ENCODE measurements around the gene CNTNAP5. TPM values are rescaled to one million over a fixed set of nuclear protein-coding genes. Genes with fewer than 3 reads are reported as not detected.

CNTNAP5 gene
- total and polyA plus RNA-seq, 2 of the 13 experiments (the other 11 are each of a cell fraction or from before 2014, with no cell fraction given), result not detected

- TF ChIP-seq, protein P1, sequence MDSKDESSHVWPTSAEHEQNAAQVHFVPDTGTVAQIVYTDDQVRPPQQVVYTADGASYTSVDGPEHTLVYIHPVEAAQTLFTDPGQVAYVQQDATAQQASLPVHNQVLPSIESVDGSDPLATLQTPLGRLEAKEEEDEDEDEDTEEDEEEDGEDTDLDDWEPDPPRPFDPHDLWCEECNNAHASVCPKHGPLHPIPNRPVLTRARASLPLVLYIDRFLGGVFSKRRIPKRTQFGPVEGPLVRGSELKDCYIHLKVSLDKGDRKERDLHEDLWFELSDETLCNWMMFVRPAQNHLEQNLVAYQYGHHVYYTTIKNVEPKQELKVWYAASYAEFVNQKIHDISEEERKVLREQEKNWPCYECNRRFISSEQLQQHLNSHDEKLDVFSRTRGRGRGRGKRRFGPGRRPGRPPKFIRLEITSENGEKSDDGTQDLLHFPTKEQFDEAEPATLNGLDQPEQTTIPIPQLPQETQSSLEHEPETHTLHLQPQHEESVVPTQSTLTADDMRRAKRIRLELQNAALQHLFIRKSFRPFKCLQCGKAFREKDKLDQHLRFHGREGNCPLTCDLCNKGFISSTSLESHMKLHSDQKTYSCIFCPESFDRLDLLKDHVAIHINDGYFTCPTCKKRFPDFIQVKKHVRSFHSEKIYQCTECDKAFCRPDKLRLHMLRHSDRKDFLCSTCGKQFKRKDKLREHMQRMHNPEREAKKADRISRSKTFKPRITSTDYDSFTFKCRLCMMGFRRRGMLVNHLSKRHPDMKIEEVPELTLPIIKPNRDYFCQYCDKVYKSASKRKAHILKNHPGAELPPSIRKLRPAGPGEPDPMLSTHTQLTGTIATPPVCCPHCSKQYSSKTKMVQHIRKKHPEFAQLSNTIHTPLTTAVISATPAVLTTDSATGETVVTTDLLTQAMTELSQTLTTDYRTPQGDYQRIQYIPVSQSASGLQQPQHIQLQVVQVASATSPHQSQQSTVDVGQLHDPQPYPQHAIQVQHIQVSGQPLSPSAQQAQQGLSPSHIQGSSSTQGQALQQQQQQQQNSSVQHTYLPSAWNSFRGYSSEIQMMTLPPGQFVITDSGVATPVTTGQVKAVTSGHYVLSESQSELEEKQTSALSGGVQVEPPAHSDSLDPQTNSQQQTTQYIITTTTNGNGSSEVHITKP (CRISPR knock-in tag; IDR thresholded peaks at IDR 0.05; ENCODE audit: low read depth), result no peak
- TF ChIP-seq ZFP82 (CRISPR knock-in tag; IDR thresholded peaks at IDR 0.05; ENCODE audit: borderline replicate concordance), result no peak
- no peak for TF ChIP-seq KDM1A (CRISPR knock-in tag; IDR thresholded peaks at IDR 0.05)
These were observed 457.5 kb downstream of the CNTNAP5 start (continued) for GRCh38 chr2:124482551-124482950.

GRCh38 chr2:124485659-124486058 lies 460.6 kb downstream of the CNTNAP5 start:
- 27% methylated on average over 5 of the region's 5 CpGs for WGBS (ENCODE audit: low lambda C conversion rate)
- Histone ChIP-seq H3K4me1 (ENCODE audit: insufficient read depth, low read length) (no peaks in the 10 kb centered on the region), H3K27me3 (ENCODE audit: control insufficient read depth in 1 of 2, insufficient read depth in 2 of 2, low read length in 2 of 2) (no peaks in the 10 kb centered on the region), H3K9me3 (ENCODE audit: low read length) (no peaks in the 10 kb centered on the region), H4K20me1 (ENCODE audit: insufficient read depth, low read length) (no peaks in the 10 kb centered on the region), H3K9ac (ENCODE audit: insufficient read depth, low read depth, low read length) (no peak overlapping the region), H3K79me2 (ENCODE audit: insufficient read depth, low read length) (no peaks in the 10 kb centered on the region), H3K27ac (ENCODE audit: extremely low read length, insufficient read depth, low read length) (no peak overlapping the region), H3K4me2 (ENCODE audit: low read depth, low read length) (no peak overlapping the region), H3K4me3 (replicated peaks in 1 of 3; ENCODE audit: insufficient read depth in 1 of 3, low read depth in 2 of 3, low read length in 3 of 3) (no peak overlapping the region), H3K36me3 (replicated peaks in 1 of 2; ENCODE audit: control insufficient read depth in 1 of 2, insufficient read depth in 2 of 2, low read length in 2 of 2) (no peaks in the 10 kb centered on the region), H2AFZ (ENCODE audit: low read length) (no peak overlapping the region)
- peak; percentile 82 for ATAC-seq
- in situ Hi-C loops (cut with HindIII; ENCODE audit: extremely low pct_ligation_motif_present, low pct_unique_long_range_greater_than_20kb), result no loop called here
- peak; percentile 16 for DNase-seq (ENCODE audit: low spot score)
- ChIA-PET POLR2A (no interaction called here), CTCF (ENCODE audit: low intra/inter-chr PET ratio, low total read pairs) (no interaction called here)
- FAIRE-seq, result no peak
- intact Hi-C loops (cut with micrococcal nuclease; ENCODE audit: unreplicated experiment), result no loop called here
- BruUV-seq (replicated peaks), result no TSS peak
- TF ChIP-seq ZBTB8A (CRISPR knock-in tag; IDR thresholded peaks at IDR 0.05; ENCODE audit: borderline replicate concordance, low read depth) (no peak), MXD4 (CRISPR knock-in tag; IDR thresholded peaks at IDR 0.05) (no peak), POLR2A (IDR thresholded peaks at IDR 0.05; ENCODE audit: insufficient read depth in 1 of 2, low read depth in 2 of 2, low read length in 2 of 2) (no peak), CTCF (CRISPR knock-in tag; IDR thresholded peaks at IDR 0.05) (peak; percentile 29; the same call in 1 of the 2 replicates), YY1 (IDR thresholded peaks at IDR 0.05; ENCODE audit: insufficient read depth, insufficient replicate concordance, low read depth, low read length) (no peak), ZNF280D (CRISPR knock-in tag; IDR thresholded peaks at IDR 0.05) (no peak), ZNF496 (CRISPR knock-in tag; IDR thresholded peaks at IDR 0.05; ENCODE audit: insufficient replicate concordance) (no peak), ZNF614 (CRISPR knock-in tag; IDR thresholded peaks at IDR 0.05; ENCODE audit: borderline replicate concordance) (no peak)
- TF ChIP-seq, protein P2, sequence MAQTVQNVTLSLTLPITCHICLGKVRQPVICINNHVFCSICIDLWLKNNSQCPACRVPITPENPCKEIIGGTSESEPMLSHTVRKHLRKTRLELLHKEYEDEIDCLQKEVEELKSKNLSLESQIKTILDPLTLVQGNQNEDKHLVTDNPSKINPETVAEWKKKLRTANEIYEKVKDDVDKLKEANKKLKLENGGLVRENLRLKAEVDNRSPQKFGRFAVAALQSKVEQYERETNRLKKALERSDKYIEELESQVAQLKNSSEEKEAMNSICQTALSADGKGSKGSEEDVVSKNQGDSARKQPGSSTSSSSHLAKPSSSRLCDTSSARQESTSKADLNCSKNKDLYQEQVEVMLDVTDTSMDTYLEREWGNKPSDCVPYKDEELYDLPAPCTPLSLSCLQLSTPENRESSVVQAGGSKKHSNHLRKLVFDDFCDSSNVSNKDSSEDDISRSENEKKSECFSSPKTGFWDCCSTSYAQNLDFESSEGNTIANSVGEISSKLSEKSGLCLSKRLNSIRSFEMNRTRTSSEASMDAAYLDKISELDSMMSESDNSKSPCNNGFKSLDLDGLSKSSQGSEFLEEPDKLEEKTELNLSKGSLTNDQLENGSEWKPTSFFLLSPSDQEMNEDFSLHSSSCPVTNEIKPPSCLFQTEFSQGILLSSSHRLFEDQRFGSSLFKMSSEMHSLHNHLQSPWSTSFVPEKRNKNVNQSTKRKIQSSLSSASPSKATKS (CRISPR knock-in tag; IDR thresholded peaks at IDR 0.05), result no peak
